ENCODE data around the gene HAPSTR1.

HAPSTR1 gene

GRCh38 chr16:9097266-9098219 is 6.1 kb downstream of the HAPSTR1 start:
- no peak for DNase-seq (ENCODE audit: low spot score)

GRCh38 chr16:9098377-9099090 is 7.1 kb downstream of the HAPSTR1 start:
- DNase-seq (ENCODE audit: low spot score), result no peak

GRCh38 chr16:9099131-9099625 is 7.7 kb downstream of the HAPSTR1 start:
- no peak for DNase-seq (ENCODE audit: low spot score)

- DNase-seq (ENCODE audit: low spot score), result no peak
These were observed 10.9 kb downstream of the HAPSTR1 start for GRCh38 chr16:9102379-9102778.

- peak; percentile 28 for DNase-seq (ENCODE audit: low spot score)
These were observed 11.5 kb downstream of the HAPSTR1 start for GRCh38 chr16:9102943-9103342.

DNA sequence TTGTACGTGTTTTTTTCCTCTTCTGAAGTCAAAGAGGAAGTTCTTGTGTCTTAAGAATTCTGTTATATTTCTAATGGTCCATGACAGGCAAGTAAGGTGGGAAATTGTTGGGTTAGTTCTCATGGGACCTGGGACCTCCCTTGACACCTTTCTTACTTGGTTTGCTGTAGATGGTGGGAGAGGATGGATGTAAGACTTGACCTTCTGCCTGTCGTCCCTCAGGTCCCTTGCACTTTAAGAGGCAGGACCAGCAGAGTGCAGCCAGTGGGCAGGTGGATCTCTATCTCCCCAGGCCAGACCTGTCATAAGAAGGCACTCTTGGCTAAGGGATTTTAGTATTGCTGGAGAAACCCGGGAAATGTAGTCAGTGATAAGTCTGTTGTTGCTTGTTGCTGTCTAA is 12.1 kb downstream of the HAPSTR1 start:
- no peak for DNase-seq (ENCODE audit: low spot score)

- no peak for DNase-seq (ENCODE audit: low spot score)
These were observed 13.7 kb downstream of the HAPSTR1 start for GRCh38 chr16:9105189-9105588.

DNA sequence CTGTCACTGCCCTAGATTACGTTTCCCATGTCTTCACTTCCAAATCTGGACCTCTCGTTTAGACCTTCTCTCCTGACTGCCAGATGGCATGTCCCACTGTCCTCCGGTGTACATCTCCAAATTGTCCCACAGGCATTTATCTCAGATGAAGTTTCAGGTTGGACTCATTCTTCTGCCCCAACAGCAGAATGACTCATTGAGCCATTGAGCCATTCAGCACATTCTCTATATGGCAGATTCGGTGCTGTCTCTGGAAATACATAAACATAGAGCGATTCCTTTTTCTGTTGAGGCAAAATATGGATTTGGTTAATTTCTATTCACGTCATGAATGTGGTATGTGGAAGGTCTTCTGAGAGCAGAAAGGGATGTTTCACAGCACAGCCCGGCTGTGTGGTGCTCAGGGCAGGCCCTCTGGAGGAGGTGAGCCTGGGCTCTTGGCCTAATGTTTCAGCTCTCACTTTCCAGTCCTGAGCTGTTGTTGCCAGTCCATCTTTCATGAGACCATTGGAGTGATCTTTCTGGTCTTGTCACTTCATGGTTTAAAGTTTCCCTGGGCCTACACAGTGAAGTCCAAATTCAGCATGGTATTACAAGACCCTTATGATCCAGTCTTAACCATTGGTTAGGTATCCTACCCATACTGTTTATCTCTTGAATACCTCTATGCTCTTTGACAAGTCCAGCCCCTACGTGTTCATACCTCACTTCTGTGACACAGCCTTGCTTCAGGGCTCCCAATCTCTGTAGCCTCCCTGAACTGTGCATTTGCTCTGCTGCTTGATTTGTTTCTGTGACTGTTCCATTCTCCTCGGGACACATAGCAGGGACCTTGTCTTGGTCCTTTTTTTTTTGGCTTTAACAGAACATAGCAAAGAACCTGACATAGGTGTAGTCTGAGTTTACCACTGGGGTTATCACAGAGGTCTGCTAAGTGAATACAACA is 15.9 kb downstream of the HAPSTR1 start:
- no peak for DNase-seq (ENCODE audit: low spot score)

DNA sequence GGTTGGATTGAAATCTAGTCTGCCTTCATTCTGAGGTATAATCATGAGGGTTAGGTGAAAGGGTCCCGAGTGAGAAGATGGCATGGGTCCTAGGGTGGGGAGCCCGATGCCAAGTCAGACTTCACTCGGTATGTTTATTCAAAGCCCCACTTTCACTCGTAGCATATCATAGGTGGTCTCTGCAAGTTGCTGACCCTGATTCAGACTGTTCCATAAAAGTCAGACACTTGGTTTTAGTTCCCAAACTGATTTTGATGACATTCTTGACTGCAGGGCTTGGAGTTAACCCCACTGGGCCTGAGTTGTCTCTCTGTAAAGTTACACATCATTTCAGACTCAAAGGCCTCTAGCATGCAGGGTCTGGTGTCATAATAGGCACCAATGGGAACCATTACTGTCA is 17.8 kb downstream of the HAPSTR1 start:
- DNase-seq (ENCODE audit: low spot score), result no peak

GRCh38 chr16:9112166-9112843 is 20.9 kb downstream of the HAPSTR1 start:
- DNase-seq (ENCODE audit: low spot score), result no peak

DNA sequence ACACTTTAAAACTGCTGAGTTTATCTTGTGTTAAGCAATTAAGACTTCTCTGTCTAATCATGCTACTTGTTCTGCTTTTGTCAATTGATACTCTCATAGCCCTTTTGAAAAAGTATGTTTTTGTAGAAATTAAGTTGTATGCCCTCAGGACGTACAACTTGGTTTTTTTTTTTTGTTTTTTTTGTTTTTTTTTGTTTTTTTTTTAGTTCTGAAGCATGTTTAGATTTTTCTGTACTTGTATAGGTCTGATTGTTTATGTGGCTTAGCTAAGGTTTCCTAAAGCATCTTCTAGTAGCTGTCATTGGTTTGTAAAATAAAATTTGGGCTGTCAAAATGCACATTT is 21.4 kb downstream of the HAPSTR1 start:
- DNase-seq (ENCODE audit: low spot score), result no peak

DNA sequence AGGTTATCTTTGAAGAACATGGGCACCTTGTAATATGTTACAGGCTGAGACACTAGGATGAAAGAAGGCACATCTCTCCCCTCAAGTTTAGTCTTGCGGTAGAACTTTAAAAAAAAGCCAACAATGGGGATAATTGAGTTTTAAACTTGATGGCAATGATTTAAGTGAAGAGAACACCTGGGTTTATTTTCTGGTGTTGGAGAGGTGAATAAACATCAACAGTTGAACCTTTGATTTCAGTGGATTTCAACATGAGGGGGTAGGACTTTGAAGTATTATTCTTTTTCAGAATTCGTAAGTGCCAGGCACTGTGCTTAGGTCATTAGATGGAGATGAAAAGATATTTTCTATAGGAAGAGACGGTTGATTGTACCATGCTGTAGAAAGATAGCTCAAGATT is 22.3 kb downstream of the HAPSTR1 start:
- DNase-seq (ENCODE audit: low spot score), result no peak

- no peak for DNase-seq (ENCODE audit: low spot score)
These were observed 22.7 kb downstream of the HAPSTR1 start for GRCh38 chr16:9114112-9114511.

- DNase-seq (ENCODE audit: low spot score), result no peak
These were observed 23.4 kb downstream of the HAPSTR1 start for GRCh38 chr16:9114842-9115241.

GRCh38 chr16:9115277-9115676 is 23.8 kb downstream of the HAPSTR1 start:
- DNase-seq (ENCODE audit: low spot score), result no peak

- no peak for DNase-seq (ENCODE audit: low spot score)
These were observed 24.7 kb downstream of the HAPSTR1 start for GRCh38 chr16:9116141-9116540.

GRCh38 chr16:9118170-9118569 is 26.7 kb downstream of the HAPSTR1 start:
- no peak for DNase-seq (ENCODE audit: low spot score)

GRCh38 chr16:9119795-9120194 is 28.4 kb downstream of the HAPSTR1 start:
- no peak for DNase-seq (ENCODE audit: low spot score)

- no peak for DNase-seq (ENCODE audit: low spot score)
These were observed 30.9 kb downstream of the HAPSTR1 start for GRCh38 chr16:9122342-9122741.

DNA sequence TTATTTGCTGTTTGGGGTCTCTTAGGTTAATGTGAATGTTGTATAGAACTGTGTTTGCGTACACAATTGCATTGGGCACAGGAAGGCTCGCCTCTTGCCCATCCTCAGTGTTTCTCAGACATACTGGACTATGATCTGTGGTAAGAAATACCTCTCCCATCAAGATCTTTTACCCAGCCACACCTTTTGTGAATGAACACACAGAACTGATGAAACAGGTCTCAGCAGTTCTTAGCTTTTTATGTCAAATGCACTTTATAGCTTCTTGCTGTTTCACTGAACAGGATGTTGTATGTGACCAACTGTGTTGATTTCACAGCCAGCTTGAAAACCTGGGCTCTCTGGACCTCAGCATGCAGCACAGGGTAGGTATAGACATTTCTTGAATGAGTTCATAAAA is 31.5 kb downstream of the HAPSTR1 start:
- no peak for DNase-seq (ENCODE audit: low spot score)

- no peak for DNase-seq (ENCODE audit: low spot score)
These were observed 32.0 kb downstream of the HAPSTR1 start for GRCh38 chr16:9123401-9123800.

DNA sequence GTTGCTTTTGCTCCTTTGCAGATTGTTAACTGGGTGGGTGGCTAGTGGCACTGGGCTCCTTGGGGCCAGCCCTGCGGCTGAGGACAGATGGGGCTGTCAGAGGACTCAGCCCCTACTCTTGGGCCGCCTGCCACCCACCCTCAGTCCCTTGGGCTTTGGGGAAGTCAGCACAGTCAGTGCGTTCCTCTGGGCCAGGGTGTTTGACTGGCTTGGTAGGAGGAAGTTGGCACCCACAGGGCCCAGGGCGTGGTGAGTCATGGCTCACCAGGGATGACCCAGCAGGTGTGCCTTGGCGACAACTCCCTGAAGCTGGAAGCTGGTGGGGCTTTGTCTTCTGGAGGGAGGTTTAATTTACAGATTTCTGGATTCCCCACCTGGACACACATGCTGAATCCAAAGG is 32.4 kb downstream of the HAPSTR1 start:
- no peak for DNase-seq (ENCODE audit: low spot score)
